Suppressor macrophage treated with lipopolysaccharide for 1 hour (primary cell): ENCODE results near the gene SIGLECL1.

Experiments used
- DNase-seq, 3 donors: peaks; one replicate each; pipeline ENCODE4 v3.0.0-alpha.2; 2020 to 2022

The SIGLECL1 gene

DNA sequence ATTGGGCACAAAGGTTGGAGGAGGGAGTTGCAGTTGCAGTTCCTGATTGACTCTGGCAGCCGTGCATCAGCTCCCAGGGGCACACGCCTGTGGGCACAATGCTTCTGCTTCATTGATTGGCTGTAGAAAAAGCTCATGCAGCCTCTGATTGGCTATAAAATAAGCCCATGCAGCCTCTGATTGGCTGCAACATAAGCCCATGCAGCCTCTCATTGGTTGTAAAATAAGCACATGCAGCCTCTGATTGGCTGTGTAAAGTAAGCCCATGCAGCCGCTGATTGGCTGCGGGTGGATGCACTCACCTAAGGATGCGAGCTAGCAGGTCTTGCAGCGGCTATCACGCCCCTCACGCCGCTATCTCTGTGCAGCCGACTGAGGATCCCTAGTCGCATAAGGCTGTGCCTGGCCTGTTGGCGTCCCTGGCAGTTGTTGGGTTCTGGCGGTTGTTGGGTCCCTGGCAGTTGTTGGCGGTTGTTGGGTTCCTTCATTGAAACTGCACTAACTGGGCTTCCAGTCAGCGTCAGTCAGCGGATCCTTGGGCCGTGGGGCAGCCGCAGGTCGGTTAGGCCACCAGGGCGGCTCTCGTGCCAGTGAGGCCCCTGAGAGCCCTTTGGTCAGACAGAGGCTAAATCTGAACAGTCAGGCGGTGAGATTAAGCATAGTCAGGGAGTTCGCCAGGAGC is at the start of gene SIGLECL1:
TSS of gene SIGLECL1 (plus strand) at position 295 of the 682 bp plus-strand sequence. CDS start 12,993 bp downstream, outside the sequence.
- DNase-seq, result no peak

DNA sequence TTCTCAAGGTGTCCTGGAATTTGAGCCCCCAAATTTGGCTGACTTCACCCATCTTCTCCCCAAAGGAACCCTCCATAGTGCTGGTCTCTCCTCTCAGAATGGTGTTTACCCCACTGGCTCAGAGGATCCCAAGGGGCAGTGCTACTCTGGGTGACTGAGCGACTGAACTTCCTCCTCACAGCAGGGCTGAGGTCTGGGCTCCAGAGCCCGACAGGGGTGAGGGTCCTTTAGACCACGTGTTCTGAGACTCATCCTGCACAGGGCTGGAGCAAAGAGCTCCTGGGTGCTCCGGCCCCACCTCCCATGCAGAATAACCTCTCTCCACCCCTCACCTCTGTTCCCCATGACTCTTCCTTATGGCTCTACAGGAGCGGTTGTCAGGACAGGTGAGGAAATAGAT is 49.2 kb upstream of the SIGLECL1 start:
- peak in 1 of 3 donors; percentile 7 for DNase-seq

DNA sequence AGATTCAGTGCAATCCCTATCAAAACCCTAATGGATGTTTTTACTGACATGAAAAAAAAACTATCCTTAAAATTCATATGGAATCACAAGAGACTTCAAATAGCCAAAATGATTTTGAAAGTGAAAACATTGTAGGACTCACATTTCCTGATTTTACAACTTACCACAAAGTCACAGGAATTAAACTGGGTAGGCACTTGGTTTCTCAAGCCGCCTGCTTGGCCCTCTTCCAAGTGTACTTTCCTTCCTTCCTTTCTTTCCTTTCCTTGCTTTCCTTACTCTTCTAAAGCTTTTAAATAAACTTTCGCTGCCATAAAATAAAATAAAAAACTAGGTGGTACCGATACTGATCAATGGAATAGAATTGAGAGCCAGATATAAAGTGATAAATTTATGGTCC is 47.0 kb upstream of the SIGLECL1 start:
- DNase-seq, result peak; percentile 62 to 71 (median 70)

DNA sequence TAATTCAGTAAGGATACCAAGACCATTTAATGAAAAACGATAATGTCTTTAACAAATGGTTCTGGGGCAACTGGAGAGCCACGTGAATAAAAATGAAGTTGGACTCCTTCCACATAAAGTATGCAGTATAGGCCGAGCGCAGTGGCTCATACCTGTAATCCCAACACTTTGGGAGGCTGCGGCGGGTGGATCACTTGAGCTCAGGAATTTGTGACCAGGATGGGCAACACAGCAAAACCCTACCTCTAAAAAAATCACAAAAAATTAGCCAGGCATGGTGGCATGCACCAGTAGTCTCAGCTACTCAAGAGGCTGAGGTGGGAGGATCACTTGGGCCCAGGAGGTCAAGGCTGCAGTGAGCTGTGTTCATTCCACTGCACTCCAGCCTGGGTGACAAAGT is 46.6 kb upstream of the SIGLECL1 start:
- DNase-seq, result no peak

DNA sequence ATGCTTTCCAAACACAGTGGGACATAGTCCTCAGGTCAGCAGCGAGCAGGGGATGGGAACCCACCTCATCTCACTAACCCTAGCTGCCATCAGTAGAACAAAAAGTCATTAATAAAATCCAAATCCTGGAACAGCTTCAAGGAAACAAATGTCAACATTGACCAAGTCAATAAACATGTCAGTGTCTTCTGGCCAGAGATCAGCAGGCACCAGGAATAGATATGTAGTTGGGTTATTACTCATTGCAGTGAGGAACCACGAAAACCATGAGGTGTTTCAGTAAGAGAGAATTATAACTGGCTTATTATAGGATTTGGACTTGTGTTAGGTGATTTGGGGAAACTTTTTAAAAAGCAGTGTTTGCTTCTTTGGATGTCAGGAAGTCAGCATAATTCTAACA is 43.1 kb upstream of the SIGLECL1 start:
- DNase-seq, result no peak

DNA sequence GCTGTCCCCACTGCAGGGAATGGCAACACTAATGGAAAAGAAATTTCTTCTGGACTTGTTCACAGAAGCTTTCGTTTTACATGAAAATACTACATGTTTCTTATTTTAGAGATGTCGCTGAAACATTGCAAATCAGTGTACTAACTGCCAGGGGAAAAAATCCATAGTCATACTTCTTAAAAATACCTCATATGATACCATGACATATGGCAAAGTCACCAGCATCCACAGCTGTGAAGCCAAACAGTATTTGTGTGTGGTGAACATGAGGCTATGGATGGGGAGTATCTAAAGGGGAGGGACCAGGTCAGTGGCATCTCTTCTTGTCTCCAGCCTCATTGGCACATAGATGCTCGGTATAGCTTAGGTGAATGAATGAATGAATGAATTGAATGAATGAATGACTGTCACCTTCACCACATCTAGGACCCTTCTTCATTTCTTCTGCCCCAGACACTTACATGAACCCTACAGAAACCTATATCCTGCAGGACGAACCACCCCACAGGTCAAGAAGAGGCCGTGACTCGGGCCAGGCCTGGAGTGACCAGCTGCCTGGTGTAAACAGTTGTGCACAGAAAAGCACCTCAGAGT is 40.6 kb upstream of the SIGLECL1 start:
- no peak for DNase-seq

DNA sequence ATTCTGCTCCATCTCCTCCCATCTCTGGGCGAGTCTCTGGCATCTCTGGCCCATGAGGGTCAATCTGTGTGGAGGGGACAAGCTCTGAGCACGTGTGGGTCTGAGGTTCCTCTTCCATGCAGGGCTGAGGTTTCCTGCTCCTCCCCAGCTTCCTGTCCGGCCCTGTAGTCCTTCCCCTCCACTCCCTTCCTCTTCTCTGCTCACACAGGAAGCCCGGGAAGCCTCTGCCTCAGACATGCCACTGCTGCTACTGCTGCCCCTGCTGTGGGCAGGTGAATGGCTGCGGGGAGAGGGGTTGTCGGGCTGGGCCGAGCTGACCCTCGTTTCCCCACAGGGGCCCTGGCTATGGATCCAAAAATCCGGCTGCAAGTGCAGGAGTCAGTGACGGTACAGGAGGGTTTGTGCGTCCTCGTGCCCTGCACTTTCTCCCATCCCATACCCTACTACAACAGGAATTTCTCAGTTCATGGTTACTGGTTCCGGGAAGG is 40.0 kb upstream of the SIGLECL1 start:
- peak; percentile 74 to 80 (median 79) for DNase-seq

DNA sequence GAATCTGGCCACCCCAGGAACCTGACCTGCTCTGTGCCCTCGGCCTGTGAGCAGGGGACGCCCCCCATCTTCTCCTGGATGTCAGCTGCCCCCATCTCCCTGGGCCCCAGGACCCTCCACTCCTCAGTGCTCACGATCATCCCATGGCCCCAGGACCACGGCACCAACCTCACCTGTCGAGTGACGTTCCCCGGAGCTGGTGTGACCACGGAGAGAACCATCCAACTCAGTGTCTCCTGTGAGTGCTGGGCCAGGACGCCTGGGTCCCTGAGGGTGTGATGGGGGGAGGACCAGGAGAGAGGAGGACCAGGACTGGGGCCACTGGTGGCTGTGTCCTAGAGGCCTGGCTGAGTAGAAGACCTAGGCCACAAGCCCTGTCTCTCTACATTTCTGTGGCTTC is 39.0 kb upstream of the SIGLECL1 start:
- DNase-seq, result no peak

DNA sequence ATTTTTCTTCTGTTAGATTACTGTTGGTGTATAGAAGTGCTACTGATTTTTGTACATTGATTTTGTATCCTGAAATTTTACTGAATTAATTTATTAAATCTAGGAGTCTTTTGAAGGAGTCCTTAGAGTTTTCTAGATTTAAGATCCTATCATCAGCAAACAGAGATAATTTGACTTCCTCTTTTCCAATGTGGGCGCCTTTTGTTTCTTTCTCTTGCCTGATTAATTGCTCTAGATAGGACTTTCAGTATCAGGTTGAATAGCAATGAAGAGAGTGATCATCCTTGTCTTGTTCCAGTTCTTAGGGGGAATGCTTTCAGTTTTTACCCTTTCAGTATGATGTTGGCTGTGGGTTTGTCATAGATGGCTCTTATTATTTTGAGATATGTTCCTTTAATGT is 31.6 kb upstream of the SIGLECL1 start:
- DNase-seq, result peak; percentile 33 to 57 (median 56)

DNA sequence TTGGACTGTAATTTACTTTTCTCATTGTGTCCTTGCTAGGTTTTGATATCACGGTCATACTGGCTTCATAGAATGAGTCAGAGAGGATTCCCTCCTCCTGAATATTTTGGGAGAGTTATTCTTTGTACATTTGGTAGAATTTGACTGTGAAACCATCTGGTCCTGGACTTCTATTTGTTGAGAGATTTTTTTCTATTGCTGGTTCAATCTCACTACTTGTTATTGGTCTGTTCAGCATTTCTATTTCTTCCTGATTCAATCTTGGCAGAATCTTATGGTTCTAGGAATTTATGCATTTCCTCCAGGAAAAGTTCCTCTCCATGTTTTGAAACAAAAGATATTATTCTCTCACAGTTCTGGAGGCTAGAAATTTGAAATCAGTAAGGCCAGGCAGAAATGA is 30.9 kb upstream of the SIGLECL1 start:
- no peak for DNase-seq

DNA sequence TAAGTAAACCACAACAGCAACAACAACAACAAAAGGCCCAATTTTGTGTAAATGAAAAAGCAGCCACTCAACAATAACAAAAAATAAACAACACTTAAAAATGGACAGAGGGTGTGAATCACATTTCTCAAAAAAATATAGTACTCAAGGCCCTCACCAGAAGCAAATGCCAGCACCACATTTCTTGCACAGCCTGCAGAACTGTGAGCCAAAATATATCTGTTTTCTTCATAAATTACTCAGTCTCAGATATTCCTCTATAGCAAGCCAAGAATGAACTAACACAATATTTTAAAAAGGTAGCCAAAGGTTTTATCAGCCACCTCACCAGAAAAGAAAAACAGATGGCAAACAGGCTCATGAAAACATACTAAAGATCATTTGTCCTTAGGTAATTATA is 29.9 kb upstream of the SIGLECL1 start:
- no peak for DNase-seq

DNA sequence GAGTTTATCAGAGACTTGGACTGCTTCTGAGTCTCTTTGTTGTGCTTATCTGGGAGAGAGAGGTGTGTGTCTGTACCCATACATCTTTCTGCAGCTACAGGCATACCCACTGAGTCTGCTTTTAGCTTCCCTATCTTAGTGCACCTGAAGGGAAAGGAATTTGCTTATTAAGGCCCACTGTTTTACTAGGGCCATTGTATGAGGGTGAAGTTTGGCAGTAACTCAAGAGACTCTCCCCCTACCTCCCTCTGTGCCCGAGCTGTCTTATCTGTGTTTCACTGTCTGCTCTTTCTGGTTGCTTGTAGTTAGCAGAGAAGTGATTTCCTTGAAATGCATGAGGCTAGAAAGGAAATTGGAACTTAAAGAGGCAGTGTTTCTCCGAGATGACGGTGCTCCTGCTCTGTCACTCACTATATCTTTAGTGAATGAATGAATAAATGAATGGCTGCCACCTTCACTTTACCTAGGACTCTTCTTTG is 26.7 kb upstream of the SIGLECL1 start:
- DNase-seq, result peak in 1 of 3 donors; percentile 53

DNA sequence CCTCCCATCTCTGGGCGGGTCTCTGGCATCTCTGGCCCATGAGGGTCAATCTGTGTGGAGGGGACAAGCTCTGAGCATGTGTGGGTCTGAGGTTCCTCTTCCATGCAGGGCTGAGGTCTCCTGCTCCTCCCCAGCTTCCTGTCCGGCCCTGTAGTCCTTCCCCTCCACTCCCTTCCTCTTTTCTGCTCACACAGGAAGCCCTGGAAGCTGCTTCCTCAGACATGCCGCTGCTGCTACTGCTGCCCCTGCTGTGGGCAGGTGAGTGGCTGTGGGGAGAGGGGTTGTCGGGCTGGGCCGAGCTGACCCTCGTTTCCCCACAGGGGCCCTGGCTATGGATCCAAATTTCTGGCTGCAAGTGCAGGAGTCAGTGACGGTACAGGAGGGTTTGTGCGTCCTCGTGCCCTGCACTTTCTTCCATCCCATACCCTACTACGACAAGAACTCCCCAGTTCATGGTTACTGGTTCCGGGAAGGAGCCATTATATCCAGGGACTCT is 25.9 kb upstream of the SIGLECL1 start, which contains the start of gene CD33:
TSS of gene CD33 (plus strand) at position 183 of the 496 bp plus-strand sequence. CDS start at position 222, 39 bp downstream.
- DNase-seq, result peak; percentile 79 to 86 (median 85)

DNA sequence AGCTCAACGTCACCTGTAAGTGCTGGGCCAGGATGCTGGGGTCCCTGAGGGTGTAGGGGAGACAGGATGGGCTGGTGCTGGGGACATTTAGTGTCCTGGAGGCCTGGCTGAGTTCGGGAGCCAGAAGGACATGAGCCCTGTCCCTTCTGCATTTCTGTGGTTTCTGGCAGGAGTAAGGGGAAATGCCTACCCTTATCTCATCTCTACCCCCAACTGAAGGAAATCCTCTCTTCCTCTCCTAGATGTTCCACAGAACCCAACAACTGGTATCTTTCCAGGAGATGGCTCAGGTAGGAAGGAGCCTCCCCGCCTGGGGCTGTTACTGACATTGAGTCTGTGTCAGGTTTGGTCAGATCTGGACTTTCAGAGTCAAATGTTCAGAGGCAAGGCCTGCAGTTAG is 24.8 kb upstream of the SIGLECL1 start:
- DNase-seq, result peak in 2 of 3 donors; percentile 43 to 52

DNA sequence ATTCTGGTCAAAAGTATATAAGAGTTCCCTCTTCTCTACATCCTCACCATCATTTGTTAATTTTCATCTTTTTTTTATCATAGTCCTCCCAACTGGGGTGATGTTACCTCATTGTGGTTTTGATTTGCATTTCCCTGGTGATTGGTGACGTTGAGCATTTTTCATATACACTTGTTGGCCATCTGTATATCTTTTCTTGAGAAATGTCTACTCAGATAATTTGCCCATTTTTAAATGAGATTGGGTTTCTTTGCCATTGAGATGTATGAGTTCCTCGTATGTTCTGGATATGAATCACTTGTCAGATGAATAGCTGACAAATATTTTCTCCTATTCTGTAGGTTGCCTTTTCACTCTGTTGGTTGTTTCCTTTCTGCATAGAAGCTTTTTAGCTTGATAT is 23.6 kb upstream of the SIGLECL1 start:
- peak; percentile 36 to 89 (median 65) for DNase-seq

DNA sequence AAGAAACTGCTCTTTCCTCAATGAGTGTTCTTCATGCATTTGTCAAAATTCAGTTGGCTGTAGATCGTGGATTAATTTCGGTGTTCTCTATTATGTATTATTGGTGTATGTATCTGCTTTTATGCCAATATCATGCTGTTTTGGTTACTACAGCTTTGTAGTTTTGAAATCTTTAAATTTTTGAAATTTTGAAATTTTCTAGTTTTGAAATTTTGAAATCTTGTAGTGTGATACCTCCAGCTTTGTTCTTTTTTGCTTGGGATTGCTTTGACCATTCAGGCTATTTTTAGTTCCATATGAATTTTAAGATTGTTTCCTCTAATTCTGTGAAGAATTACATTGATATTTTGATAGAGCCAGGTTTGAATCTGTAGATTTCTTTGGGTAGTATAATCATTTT is 22.9 kb upstream of the SIGLECL1 start:
- DNase-seq, result peak in 2 of 3 donors; percentile 56 to 63

DNA sequence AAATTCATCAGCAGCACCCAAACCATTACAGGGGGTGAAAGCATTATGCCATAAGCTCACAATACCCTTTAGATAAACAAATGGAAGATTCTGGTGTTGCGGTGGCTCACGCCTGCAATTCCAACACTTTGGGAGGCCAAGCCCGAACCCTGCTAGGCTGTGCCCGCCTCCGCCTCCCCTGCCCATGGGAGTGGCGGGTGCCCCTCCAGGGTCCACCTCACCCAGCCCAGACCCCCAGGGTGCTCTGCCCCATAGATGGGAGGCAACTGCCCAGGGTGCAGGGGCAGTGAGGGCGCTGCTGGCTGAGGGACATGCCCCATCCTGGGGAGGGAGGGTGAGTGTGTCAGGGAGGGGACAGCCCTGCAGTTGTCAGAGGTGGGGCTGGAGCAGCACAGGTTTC is 10.0 kb upstream of the SIGLECL1 start:
- DNase-seq, result no peak

DNA sequence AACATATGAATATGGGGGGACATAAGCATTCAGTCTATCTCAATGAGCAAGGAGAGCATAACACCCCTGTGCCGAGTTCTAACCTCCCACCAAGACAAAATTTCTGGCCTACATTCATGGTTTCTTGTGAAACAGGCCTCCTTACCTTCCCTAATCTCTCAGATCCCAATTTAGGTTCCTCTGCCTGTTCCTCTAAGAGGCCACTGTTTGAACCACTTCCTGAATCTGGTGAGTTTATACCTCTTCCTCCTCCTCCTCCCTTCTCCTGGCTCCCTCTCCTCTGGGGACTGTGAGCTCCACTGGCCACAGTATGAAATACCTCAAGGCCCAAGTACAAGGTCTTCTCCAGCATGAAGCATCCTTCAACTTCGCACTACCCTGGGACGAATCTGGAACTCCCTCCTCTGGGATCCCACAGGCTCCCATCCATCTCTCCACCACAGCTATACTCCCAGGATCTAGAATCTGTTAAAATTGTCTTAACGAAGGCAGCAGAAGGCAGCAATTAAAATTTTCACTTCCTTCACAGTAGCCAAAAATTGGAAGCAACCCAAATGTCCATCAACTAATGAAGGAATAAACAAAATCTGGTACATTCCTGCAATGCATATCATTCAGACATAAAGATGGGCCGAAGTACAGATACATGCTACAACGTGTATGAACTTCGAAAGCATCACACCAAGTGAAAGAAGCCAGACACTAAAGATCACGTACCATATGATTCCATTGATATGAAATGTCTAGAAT is 7.8 kb upstream of the SIGLECL1 start:
- DNase-seq, result peak in 1 of 3 donors; percentile 36

DNA sequence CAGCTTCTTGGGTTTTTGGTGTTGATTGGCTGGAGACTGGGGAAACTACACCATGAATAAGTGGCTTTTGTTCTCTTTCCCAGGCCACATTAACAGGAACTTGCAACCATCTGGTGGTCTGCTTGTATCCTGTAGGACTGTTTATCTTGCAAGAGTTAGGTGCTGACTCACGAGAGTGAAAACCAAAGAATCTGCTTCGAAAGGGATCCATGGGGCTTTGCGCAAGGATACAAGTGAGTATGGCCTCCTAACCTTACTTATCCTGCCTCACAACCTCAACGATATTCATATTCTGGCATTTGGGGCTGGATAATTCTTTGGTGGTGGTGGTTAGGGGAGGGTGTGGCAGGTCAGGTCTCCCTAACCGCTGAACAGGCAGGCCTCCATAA is 4.7 kb upstream of the SIGLECL1 start:
- peak; percentile 87 to 98 (median 94) for DNase-seq

DNA sequence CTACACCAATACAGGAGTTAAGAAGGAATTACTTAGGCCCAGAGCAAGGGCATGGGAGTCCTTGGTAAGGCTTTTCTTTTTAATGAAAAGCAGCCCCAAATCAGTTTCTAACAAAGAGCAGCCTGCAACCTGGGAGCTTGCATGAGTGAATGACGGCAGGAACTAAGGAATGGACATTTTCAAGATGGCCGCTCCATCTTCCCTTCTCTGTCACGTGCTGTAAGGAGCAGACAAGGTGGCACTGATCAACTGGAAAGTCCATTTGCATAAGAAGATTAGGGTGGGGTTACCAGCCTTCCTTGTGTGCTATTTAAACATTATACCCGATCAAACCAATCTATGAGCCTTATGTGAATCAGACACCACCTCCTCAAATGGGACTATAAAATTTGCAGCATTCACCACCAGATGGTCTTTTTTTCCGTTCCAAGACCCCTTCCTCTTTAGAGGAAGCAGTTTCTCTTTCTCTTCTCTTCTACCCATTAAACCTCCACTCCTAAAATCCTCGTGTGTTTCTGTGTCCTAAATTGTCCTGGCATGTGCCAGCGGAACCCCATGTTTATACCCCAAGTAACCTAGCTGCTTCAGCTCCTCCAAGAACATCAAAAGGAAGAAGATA is 2.8 kb upstream of the SIGLECL1 start:
- no peak for DNase-seq

DNA sequence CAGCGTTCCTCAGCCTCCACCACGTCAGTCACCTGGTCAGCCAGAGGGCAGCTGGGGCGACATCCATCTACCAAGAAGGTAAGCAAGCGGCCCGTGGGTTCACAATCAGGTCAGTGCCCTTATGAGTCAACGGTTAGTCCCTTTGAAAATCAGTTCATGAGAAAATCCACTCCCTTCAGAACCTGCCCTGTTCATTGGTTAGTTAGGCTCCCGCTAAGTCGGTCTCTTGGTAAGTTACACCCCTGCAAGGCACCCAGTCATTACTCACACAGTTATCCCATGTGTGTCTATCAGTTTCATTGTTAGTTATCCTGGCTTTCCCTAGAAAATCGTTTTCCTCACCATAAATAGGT is 564 bp downstream of the SIGLECL1 start:
- DNase-seq, result peak in 1 of 3 donors; percentile 59

DNA sequence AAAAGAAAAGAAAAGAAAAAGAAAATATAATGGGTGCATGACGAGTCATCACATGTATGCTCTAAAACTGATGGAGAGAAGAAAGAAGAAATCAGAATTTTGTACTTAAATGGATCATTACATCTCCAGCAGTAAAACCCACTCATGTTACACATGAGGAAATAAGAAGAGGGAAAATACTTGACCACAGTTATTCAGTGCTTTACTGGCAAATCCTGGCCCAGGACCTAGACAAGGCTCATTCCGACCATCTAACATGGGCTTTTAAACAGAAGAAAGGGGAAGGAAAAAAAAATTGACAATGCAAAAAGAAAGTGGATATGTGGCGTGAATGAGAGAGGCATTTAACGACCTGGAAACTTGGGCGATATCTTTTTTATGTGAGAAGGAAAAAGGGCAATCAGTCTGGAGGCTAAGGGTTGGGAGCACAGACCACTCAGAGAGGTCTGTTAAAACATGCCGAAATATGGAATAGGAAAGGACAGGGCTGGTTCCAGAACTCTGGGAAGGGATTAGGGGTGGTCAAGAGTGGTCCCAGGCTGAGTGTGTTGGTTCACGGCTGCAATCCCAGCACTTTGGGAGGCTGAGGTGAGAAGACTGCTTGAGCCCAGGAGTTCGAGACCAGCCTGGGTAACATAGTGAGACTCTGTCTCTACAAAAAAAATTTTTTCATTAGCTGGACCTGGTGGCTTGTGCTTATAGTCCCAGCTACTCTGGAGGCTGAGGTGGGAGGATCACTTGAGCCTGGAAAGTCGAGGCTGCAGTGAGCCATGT is 1.6 kb downstream of the SIGLECL1 start:
- peak; percentile 35 to 81 (median 45) for DNase-seq
